GM18868 (cell line): ENCODE results near the gene STAB1.

Experiments
- ATAC-seq: cut with Tn5 transposase; IDR thresholded peaks from one replicate; pipeline ENCODE4 v1.9.1; 2021; ENCODE audit warnings: mild to moderate bottlenecking, moderate library complexity; ENCODE audit not compliant: unreplicated experiment

Gene STAB1

DNA sequence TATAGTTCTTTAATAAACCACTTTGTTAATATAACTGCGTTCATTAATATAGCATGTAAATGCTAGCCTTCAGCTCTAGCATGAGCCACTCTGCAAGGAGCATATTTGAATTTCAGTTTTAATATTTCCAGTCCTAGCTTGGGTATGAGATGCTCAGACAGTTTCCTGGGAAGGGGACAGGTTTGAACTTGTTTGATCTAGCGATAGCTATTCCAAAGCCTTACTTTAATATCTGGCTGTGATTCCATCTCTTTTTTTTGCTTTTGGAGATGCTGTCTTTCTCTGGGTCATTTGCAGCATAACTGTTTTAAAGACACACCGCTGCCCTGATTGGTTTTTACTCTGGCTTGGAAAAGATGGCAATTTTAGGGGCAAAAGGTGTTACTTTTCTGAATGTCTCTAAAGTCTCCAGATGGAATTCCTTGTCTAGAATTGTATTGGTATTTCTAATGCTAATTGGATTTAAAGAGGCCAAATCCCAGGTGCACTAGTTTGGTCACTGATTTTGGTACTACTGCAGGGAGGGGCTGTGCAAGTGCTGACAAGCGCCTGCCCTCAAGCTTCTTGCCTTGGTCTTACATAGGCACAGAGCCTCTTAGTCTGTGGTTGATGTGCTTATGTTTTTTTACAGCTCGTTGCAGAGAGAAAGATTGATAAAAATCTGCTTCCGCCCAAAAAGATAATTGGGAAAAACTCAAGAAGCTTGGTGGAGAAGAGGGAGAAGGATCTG is 36.9 kb upstream of the STAB1 start:
- no peak for ATAC-seq

DNA sequence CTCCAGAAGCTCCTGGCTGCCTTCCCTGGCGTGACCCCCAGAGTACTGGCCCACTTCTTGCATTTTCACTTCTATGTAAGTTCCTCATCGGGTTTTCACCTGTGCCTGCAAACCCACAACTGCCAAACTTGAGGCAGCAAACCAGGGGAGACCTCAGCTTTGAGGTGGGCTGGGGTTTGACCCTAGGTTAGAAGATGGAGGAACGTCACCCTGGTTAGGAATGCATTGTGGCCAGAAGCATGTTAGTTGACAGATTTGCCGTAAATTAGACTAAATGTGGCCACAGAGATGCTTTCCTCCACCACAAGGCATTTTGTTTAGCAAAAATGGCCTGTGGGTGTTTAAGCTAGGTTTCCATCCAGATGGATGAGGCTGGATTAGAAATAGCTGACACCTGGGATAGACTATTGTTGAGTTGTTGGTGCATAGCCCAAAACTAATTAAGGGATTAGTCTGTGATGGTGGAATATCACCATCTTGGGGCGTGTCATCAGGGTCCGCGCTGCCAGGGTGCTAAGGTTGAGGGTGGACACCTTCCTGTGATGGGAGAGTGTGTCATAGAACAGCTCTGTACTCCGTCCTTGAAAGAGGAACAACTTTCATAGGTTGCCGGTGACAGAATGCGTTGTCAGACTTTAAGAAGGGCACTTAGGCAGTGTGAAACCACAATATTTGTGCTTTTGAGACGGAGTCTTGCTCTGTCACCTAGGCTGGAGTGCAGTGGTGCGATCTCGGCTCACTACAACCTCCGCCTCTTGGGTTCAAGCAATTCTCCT is 36.2 kb upstream of the STAB1 start:
- no peak for ATAC-seq

DNA sequence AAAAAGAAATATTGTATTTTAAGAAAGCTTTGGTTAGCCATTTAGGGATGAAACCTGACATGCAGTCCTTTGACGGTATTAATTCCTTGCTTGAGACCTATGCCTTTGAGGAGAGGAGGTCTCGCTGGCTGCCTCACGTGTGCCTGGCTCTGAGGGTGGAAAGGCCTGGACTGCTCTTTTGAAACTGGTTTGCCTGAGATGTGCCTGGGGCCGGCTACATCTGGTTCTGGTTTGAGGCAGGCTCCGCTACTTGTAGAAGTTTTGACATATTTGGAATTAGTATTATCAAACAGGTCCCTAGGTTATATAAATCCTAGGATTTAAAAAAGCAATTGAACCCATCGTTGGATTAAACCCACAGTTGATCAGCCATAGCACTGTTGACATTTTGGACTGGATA is 33.3 kb upstream of the STAB1 start:
- no peak for ATAC-seq

DNA sequence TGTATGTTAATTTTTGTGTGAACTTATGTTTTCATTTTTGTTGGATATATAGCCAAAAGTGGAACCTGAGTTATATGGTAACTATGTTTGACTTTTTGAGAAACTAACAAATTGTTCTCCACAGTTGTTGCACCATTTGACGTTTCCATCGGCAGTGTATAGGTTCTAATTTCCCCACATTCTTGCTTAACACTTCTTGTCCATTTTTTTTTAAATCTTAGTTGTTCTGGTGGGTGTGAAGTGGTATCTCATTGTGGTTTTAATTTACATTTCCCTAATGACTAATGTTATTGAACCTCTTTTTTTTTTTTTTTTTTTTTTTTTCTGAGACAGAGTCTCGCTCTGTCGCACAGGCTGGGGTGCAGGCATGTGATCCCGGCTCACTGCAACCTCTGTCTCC is 31.7 kb upstream of the STAB1 start:
- ATAC-seq = no peak

DNA sequence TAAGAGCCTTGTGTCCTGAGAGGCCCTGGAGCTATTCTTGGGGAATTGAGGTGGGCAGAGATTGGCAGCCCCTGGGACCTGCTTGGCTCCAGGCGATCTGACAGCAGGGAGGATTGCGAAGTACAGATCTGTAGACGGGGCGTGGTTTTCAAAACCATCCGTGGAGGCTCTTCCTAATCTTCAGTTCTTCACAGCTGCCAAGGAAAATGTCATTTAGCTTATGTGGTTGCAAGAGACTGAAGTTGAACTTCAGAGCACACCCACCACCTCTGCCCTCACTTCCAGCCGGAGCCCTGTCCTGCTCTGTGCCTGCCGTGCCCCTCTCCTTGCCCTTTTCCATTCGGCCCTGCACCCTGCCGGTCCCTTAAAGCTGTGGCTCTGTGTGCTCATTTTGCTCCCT is 26.8 kb upstream of the STAB1 start:
- no peak for ATAC-seq

DNA sequence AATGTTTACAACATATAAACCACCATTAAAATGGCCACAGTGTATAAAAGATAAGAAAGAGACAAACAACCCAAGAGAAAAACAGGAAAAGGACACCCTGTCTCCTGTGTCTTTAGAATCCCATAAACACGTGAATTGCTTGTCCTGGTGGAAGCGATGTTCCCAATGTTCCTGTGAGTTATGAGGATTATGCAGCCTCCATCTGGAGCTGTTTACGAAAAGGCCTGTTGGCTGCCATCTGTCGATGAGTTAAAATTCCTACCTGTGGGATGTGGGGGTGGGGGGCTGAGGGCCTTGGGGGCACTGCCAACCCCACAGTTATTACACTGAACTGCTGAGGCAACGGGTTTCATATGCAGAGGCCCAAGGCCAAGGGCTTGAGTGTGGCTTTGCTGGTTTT is 26.1 kb upstream of the STAB1 start:
- ATAC-seq = no peak

DNA sequence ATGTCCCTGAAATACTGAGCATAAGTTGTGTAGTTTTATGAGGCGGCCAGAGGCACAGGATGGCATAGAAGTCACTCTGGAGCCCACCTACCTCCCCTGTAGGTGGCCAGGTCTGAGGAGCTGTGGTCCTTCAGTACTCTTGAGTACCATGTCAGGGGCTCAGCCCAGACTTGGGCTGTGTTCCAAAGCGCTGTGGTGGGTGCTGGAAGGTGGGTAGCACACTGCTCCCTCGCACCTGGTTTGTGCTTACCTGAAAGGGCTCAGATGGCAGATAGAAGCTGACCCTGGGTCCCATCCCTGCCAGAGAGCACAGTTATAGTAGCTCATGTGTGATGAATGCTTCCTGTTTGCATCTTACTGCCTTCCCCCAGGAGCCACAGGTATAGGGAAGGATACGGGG is 24.2 kb upstream of the STAB1 start:
- no peak for ATAC-seq

DNA sequence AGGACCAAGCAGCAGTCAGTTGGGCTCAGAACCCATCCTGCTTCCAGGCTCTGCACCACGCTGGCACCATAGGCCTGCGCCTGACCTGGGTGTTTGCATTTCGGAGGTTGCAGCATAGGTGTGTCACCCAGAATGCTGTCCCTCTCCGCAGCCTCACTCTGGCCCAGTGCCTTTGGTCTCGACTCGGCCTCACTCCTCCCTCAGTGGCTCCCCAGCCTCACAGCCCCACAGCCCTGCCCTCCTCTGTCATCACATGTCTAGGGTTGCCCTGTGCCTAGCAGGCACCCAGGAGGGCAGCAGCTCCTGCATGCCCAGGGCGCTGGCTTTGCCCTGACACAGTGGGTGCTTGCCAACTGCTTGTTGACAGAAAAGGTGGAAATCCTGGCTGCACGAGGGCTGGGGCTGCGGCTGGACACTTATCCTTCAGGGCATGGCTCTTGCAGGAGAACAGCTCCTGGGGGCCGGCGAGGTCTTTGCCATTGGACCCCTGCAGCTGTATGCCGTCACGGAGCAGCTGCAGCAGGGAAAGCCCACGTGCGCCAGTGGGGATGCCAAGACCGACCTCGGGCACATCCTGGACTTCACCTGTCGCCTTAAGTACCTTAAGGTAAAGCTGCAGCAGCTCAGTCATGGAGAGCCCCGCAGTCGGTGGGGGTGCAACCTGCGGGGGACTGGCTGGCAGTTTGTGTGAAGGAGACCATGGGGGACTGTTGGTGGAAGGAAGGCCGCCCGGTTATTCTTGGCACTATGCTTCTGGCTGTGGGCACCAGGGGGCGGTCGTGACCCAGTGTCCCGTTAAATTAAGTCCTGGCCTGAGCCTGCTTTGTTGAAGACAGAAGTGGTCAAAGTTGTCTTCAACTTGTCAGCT is 23.5 kb upstream of the STAB1 start:
- ATAC-seq = no peak

DNA sequence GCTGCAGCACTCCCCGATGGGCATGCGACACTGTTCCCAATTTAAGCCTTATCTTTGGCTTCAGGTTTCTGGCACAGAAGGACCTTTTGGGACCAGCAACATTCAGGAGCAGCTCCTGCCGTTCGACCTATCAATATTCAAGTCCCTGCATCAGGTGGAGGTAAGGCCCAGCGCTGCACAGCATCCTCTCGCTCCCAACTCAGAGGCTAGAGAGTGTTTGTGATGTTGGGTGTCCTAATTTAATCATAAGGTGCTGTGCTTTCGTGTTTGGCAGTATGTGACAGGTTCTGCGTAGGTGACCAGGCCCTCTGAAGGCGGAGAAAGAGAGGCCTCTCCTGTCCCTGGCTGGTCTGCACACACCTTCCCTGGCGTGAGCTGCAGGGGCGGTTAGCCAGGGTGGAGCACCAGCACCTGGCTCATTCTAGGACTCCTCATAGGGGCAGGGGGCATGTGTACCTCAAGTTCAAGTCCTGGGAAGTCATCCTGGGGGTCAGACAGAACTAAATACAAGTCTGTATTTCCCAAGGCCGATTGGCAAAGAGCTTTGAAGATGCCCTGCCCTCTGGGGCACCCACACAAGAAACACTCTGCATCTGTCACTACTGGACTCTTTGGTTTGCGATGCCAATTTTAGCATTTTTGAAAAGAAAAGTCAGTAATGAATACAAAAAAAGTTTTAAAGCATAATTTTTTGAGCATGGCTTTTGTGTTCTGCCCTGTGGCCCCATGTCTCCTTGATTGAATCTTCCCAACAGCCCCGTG is 22.7 kb upstream of the STAB1 start:
- no peak for ATAC-seq

DNA sequence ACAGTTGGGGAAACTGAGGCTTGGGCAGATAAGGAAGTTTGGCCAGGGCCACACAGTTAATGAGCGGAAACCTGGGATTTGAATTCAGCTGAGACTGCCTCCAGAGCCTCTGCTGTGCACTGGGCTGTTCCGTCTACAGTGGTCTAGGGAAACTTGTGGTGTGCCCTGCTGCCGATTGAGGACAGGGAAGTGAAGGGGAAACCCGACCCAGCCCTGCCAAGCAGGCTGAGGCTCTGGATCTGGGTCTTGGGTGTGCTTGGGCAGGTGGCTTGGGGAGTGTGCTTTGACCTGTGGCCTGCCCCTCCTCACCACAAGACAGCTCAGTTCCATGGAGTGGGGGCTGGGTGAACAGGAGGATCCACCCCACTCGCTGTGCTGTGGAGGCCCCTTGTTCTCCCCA is 22.1 kb upstream of the STAB1 start:
- ATAC-seq = no peak

DNA sequence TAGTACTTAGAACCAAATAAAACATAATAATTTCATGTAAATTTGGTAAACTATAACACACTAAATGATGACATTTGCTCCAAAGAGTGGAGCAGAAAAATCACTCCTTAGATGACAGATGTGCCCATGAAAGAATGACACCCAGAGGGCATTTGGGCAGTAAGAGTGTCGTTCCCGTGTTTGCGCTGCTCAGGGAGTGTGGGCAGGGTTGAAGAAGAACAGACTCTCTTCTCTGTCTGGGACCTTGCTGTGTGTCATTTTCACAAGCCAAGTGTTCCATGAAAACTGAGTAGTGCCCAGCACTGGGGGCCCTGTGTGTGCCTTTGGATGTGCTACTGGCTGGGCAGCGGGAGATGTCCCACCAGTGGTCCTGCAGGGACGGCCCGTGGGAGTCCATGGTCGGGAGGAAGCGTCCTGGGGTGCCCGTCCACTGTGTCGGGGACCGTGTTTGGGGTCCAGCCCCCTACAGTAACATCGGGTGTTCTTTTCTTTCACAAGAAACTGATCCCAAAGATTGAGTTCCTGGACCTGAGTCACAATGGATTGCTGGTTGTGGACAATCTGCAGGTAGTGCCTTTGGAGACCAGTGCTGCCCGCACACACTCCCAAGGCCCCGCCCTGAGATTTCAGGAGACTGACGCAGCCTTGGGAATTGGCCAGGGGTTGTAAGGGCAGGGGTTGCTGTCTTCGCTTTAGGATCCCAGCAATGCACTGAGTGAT is 17.9 kb upstream of the STAB1 start:
- no peak for ATAC-seq

DNA sequence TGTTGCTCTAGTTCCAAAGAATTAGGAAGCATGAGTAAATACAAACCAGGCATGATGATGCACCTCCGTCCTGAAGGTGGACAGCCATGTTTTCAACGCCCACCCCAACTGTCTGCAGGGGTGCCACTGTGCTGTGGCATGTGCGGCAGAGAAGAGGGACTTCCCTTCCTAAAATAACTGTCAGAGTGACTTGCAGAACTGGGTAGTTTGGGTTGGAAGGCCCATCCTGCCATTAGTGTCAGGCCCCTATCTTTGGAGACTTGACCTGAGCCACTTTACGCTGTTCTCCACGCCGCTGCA is 17.4 kb upstream of the STAB1 start:
- ATAC-seq = no peak

DNA sequence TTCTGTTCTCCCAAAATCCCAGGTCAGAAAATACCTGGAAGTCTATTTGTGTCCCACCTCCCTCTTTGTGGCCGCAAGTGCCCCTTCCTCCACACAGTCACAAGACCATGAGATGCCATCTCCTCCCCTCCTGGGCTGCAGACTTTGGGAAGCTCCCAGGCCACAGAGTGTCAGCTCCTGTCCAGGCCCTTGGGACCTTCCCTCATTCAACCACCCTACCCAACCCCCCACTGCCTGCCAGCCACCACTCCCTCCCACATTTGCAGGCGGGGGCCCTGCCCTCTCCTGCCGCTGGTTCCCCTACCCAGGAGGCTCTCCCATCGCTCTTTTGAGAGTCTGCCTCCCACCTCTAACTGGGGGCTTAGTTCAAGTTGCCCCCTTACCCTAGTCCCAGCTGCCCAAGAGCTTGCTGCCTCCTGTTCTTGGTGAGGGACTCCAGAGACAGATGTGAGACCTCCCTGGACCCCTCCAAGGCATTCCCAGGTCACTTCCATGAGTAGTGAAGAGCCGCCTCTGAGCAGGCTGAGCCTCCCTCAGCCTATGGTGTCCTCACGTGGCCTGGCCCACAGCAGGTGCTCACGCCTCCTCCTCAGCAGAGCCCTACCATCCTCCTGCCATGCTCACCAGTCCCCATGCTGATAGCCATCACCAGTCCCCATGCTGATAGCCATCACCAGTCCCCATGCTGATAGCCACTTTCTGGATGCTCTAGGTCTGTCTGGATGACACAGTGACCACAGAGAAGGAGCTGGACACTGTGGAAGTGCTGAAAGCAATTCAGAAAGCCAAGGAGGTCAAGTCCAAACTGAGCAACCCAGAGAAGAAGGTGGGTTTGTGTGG is 15.9 kb upstream of the STAB1 start:
- ATAC-seq = no peak

DNA sequence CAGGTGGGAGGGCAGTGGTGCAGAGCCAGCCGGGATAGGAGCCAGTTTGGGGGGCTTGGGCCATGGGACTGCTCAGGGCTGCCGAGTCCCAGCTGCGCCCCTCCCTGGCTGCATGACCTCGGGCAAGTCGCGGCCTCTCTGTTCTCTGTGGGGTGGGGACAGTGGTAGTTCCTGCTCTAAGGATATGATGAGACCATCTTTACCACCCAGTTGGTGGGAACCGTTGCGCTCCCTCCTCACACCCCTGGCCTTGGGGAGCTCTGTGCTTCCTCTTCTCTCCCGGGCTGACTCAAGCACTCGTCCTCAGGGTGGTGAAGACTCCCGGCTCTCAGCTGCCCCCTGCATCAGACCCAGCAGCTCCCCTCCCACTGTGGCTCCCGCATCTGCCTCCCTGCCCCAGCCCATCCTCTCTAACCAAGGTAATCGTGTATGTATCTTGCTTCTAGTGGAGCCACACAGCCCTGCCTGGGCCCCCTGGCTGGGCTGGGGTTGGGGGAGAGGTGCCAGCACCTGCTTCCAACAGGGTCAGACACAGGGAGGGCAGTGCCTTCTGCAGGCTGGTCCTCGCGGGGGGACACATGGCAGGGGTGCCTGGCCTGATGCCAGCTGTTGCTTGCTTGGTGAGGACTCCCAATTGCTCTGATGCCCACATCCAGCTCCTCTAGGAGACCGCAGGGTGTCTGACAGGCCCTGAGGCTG is 15.1 kb upstream of the STAB1 start:
- ATAC-seq = no peak

DNA sequence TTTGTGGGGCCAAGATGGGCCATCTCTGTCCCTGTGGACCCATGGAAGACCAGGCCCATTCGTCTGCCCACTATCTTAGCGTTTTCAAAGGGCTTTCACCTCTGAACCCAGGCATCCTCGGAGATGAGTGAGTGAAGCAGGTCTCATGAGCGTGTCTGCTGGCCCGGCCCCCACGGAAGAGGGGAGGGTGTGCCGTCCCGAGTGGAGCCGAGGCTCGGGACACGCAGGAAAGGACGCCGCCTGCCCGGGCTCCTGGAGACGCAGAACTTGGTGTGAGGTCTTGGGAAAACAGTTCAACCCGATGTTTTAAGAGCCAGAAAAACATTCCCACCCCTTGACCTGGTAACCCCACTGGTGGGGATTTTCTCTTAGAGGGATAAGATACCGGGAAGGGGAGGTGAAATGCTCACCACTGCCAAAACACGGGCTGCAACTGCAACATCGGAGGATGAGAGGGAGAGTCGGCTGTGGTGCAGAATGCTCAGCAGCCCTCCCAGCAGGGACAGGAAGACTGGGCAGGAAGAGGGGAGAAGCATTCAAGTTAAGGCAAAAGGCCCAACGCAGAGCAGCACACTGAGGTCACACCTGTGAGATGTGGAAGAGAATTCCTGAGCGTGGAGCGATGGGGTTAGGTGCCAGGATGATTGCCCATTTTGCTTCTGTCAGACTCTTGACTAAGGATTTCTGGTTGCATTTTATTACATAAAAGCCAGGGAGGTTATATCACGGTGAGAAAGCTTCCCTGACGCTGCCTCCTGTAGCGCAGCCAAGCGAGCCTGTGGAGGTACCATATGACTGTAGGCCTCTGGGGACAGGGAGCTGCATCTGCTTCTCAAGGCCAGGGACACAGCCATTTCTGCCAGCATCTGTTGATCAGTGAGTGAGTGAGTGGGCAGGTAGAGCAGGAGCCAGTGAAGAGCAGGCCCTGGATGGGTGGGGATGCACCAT is 14.1 kb upstream of the STAB1 start:
- no peak for ATAC-seq

DNA sequence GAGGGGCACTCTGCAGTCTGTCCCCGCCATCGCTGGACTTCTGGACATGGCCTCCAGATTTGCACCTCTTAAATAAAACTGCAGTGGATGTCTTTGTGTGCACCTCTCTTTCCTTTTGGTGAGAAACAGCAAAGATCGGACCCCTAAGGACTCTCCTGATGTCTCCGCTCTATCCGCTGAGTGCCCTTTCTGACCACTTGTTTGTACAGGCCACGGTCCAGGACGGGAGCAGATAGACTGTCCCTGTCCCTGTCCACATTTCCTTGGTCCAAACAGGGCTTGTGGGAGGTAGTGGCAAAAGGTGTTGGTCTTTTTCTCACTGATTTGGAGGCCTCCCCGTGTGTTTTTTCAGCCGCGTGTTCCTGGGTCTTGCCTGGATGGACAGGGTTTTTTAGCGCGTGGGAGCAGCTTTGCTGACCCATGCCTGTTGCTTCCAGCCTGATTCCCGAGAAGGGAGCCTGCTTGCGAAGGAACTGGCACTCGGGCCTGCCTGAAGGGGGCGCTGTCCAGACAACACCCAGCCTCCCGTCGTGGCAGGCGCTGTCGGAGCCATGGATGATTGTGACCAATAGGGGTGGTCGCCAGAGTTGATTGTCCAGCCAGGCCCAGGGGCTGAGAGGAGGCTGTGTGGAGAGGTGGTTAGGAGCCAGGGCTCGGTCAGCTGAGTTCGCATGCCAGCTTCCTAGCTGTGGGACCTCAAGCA is 13.2 kb upstream of the STAB1 start:
- no peak for ATAC-seq

DNA sequence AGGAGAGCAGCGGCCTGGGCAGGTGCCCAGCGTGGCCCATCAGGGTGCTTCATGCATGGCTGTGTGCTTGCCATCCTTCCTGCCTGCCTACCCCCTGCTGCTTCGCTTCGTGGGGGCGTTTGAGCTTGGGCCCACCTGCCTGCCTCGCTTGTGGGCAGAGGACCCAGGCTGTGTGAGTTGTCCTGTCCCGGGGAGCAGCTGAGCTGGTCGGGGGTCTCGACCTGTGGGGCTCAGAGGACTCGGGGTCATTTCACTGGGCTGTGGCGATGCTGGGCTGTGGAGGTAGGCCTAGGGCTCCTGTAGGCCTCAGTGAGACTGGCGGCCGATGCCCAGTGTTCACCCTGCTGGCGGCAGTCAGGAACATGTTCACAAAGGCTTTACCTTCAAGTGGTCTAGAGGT is 12.1 kb upstream of the STAB1 start:
- ATAC-seq = no peak
